Esophagus squamous epithelium (tissue), 4 donors: ENCODE data around the gene NPSR1.

Experiments used
- CTCF ChIP-seq, 6 experiments: fragments of 450-650 bp in 4 of 6; fragments of 200-600 bp in 2 of 6; sonication (generic) in 2 of 6; IDR thresholded peaks; one replicate each; pipeline ENCODE4 v1.5.1; 2016 to 2019; ENCODE audit warnings: antibody characterized with exemption in 6 of 6, mild to moderate bottlenecking in 4 of 6, moderate library complexity in 4 of 6
- POLR2A ChIP-seq, 4 donors: fragments of 450-650 bp; IDR thresholded peaks; one replicate each; pipeline ENCODE4 v1.6.1; 2017; ENCODE audit warnings: antibody characterized with exemption in 4 of 4, mild to moderate bottlenecking in 4 of 4, moderate library complexity in 3 of 4

GRCh38 chr7:34696415-34696814, 38.4 kb downstream of the NPSR1 start:
- TF ChIP-seq CTCF (IDR thresholded peaks at IDR 0.05) (no peak), POLR2A (IDR thresholded peaks at IDR 0.05) (no peak)
